Daoy (cell line): ENCODE results near the gene PPARG. TPM values are rescaled to one million over a fixed set of nuclear protein-coding genes. Genes with fewer than 3 reads are reported as not detected.

Experiments
- DNase-seq: peaks from one replicate; pipeline ENCODE4 v3.0.0-alpha.2; 2015; ENCODE audit warnings: low read depth
- total RNA-seq: library from RNA; depleted of rRNA; stranded (reverse); fragments of >200 nt; shearing (Covaris generic); gene quantifications from 2 replicates; pipeline ENCODE4 v1.2.3, GENCODE V29; 2014

PPARG gene
- total RNA-seq, 1 experiment from 2014 or later: 76.2 TPM

DNA sequence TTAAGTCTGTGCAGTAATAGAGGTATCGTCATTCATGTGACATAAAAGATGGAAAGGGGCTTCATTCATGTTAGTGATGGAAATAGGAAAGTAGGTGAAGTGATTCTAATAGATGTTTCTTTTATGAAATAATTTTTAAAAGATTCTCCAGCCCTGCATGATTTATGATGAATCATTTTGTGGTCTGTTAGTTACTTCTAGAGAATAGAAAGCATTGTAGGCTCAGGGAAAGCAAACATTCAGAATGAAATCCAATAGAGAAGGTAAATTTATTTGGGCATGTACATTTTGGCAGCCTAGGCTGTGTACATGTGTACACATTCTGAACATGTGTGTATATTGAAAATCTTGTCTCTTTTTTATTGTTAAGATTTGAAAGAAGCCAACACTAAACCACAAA lies 23.1 kb downstream of the PPARG start:
- no peak for DNase-seq

DNA sequence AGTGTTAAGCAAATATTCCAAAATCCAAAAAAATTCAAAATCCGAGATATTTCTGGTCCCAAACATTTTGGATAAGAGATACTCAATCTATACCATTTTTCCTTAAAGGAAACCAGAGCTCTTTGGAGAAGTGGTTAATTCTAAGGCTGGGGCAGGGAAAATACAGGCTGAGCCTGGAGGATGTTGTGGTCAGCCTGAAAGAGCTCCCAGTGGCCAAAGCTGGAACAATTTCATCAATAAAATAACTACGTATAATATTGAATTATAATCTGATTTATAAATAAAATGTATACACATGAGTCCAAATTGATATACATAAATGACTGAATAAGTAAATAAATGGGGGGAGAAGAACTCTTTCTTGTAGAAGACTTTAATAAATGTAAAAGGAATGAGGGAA lies 24.6 kb downstream of the PPARG start:
- DNase-seq: no peak

DNA sequence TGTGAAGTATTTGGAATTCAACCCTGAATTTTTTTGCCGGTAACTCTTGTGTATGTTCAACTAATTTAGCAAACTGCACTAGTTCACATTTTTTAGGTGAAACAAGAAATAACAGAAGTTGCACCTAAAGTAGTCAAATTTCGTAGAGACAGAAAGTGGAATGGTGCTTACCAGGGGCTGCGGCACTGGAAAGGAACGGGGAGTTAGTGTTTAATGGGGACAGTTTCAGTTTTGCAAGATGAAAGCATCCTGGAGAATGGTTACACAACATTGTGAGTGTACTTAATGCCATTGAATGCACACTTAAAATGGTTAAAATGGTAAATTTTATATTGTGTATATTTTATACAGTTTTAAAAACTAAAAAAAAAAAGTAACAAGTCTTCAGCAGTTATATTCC lies 27.4 kb downstream of the PPARG start:
- no peak for DNase-seq

DNA sequence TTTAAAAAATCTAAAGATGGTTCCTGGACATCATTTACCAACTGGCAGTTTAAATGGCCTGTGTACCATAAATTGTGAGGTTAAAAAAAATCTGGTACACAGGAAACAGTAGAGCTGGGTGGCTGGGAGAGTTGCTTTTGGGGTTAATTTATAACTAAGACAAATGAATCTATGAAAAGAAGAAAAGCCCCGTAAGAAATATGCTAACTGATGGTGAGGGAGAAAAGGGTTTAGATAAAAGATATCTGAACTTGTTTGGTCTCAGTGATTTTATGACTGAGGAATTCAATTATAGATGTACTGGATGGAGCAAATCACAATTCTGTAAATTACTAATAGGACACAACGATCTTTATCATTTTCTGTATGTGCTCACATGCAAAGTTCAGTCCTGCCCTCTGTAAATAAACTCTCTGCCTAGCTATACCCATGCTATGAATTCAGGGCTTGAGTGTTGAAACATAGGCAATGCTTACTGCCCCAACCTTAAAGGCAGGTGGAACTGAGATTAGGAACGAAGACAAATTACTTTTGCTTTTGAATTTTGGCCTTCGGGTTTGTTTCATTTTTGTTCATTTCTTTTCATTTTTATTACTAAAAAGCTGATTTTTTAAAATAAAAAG lies 28.0 kb downstream of the PPARG start:
- no peak for DNase-seq

DNA sequence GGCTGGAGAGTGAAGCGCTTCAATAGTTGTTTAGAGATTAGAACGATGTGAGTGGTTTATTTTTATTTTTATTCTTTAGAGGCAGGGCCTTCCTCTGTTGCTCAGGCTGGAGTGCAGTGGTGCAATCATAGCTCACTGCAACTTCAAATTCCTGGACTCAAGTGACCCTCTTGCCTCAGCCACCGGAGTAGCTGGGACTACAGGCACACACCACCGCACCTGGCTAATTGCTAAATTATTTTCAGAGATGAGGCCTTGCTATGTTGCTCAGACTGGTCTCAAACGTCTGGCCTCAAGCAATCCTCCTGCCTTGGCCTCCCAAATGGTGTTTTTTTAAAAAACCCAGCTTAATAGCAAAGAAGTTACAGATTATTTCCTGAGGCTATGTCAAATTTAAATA lies 29.0 kb downstream of the PPARG start:
- DNase-seq: no peak

DNA sequence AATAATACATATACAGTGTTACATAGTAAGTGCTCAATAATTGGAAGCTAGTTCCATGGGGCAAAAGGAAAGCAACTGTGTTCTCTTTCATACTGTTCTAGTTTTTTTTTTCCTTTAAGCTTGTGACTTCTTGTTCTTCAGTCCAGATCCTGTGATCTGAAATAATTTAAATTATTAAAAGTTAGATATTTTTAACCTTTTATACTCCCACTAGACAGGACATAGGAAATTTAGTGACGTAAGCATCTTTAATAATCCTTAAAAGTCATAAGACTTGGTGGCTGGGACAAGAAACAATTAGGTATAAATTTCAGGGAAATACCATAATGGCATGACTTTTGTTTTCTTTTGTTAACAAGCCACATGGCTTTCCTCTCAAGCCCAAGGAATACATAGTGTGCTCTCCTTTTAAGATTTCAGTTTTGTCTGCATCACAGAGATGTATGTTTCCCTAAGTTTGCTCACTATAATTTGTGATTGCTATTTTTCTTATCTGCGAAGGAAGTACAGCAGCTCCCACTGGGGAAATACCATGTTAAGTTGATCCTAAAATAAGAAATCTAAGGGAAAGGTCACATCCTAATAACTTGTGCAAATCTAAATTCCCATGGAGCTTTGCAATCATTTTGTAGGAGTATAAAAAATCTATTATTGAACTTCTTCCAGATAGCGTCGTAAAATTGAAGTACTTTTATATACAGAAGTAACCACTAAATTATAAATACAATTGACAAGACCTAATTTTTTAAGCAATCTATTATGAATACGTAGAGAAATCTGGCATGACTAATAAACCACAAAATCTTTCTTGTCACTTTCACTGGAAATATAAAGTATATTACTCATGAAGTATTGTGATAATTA lies 30.1 kb downstream of the PPARG start:
- DNase-seq: no peak

DNA sequence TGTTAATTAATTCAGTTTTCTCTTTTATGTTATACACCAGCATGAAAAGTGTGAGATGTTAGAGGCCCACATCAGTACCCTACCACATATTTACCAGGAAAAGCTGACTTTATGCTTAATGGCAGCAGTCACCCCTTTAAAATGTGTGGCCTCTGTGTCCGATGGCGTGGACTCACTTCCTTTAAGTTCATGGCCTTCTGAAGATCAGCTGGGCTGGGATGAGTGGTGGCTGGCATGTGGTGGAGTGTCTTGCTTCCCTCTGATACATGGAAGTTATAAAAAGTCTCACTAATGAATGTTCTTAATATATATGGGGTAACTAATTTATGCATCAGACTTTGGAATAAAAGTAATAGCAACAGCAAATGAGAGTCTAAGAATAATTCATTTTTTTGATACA lies 32.1 kb downstream of the PPARG start:
- DNase-seq: no peak

DNA sequence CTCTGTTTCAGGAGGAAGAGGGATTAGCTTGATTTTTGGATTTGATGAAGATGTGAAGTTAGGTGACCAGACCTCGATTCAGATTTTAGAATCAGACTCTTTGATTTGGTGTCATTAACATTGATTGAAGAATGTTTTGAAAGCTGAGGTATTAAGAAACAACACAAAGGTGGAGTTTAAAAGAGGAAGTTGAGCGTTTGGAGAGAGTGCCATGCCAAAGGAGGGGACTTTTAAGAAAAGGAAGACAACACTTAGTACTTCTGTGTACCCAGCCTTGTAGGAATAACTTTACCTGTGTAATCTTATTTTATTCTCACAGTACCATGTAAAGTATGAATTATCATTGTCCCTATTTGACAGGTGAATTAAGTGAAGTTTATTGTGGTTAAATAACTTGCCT lies 34.4 kb downstream of the PPARG start:
- DNase-seq: no peak

DNA sequence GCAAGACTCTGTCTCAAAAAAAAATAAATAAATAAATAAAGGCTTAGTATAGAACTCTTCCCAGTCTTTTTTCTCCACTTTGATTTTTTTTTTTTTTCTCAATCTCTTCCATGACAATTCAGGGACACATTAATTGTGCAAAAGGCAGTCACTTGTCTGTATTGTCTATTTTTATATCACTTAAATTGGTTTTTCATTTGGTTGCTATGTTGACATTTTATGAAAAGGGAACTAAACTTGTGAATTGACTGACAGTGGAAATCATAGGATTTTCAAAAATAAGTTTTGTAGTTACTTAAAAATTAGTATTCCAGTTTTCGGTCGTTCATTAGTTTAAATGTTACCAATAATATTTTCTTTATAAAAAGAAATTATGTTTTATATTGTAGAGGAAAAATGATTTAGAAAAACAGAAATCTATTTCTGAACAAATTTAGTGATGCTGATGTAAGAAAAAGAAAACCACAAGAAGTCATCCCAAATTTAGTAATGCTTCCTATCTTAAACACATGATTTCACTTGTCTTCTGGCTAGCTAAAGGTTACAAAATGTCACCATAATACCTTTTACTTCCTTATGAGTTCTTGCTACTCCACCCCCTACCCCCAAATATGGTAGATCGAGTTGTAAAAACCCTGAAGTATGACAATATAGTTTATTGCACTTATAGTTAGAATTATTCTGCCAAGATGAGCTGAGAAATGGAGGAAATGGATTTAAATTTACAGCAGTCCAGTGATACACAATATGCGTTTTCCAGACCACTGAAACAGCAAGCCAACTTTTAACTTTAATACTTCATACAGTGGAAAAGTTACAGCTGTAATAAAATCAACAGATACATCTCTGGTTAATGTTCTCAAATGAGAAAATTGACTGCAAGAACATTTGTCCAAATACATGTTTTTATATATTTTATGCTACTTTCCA lies 37.0 kb downstream of the PPARG start:
- no peak for DNase-seq

DNA sequence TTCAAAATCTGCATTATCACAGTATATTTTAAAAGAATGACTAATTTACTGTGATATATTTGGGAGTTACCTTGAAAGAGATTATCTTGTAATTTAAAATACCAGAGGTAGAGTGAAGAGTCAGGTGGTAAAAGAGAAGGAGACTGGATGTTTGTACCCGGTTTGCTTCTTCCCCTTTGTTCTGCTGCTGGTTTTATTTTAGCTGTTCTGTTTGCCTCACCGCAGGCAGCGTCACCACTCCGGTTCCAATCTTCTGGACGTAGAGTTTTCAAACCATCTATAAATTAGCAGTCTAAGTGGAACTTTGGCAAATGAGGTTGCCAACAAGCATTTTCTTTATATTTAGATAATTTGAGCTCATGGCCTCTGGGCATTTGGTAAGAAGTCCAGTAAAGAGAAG lies 38.2 kb downstream of the PPARG start:
- DNase-seq: no peak

DNA sequence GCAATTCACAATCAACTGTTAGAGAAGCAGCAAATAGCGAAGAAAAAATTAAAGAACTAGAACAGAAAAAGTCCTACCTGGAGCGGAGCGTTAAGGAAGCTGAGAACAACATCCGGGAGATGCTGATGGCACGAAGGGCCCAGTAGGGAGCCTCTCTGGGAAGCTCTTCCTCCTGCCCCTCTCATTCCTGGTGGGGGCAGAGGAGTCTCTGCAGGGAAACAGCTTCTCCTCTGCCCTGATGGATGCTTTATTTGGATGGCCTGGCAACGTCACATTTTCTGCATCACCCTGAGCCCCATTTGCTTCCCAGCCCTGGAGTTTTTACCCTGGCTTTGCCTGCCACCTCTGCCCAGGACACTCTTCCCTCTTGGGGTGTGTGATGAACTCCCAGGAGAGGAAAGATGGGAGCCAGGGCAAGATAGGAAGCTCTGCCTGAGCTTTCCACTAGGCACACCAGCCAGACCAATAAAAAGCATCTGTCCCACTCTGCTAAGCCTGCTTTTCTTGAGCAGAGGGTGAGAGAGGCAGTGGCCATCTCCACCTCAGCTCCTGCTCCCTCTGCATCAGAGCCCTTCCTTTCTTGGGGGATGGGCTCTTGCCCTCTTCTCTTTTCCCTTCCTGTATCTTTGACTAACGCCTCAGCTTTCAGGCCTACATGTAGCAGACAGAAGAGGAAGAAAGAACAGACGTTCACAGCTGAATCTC lies 39.4 kb downstream of the PPARG start:
- no peak for DNase-seq

DNA sequence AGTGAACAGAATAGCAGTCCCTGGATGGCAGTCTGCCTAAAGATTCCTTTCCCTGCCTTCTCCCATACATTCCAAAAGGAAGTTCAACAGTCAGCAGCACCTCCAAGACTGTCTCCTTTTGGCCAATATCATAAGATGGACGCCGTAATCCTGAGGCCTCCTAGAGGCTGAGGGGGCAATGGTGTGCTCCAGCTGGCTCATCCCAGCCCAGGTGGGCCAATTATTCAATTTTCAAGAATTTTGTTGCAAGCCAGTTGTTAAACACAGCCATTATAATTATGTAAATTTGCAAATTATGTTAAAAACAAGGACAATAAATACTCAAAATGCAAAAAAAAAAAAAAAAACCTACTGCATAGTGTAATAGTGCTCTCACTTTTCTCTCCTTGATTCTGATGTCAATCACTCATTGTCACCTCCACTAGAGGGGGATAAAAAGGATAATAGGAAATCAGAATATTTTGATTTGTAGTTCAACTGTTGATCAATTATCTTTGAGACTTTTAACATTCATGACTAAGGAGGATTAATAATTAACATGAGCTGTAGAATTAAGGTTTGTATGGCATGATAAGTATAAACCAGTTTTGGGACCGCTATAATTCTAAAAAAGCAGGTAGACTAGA lies 40.1 kb downstream of the PPARG start:
- DNase-seq: no peak

DNA sequence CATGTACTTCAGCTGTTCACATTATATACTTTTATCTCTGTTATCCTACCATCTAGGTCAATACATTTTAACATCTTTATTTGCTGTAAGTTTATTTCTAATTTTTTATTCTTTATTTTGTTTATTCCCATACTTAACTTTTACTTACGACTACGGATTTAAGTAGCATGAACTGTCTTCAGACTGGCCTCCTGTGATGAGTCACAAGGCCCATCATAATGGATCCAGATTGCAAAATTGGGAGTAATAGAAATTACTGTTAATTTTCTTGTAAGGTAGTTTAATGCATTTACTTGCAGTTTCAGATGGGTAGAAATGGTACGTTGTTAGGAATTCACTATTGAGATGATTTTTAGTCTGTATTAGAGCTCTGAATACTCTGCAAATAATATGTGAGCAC lies 45.9 kb downstream of the PPARG start:
- no peak for DNase-seq

DNA sequence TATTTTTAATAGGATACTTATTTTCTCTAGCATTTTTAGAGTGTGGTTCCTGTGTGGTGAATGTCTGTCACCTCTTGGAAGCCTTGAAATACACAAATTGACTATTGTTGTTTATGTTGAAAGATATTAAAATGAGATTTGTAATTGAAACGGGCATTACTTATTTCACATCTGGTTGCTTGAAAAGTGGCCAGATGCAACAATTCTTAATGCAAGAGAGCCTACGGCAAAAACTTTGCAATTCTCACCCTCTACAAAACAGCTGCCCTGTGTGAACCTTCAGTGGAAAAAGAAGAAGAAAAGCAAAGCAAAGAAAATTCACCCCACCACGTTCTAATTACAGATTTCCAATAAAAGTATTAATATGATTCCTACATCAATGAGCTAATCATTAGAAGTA lies 46.6 kb downstream of the PPARG start:
- DNase-seq: no peak

DNA sequence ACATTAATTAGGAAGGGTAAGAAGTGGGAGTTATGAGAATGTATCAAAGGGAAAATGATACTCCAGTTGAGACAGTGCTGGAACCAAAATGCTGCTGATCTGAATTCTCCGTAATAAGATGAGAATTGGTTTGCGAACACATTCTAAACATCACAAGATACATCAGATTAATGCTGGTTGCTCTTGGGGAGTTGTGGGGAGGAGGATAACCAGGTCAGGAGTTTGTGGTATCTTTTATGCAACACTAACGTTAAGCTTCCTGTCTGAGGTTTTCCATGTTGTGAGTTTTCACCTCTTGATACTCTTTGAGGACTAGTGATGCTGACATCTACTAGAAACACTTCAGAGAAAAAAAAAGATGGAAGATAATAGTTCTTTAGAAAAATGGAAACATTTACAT lies 47.2 kb downstream of the PPARG start:
- DNase-seq: no peak

DNA sequence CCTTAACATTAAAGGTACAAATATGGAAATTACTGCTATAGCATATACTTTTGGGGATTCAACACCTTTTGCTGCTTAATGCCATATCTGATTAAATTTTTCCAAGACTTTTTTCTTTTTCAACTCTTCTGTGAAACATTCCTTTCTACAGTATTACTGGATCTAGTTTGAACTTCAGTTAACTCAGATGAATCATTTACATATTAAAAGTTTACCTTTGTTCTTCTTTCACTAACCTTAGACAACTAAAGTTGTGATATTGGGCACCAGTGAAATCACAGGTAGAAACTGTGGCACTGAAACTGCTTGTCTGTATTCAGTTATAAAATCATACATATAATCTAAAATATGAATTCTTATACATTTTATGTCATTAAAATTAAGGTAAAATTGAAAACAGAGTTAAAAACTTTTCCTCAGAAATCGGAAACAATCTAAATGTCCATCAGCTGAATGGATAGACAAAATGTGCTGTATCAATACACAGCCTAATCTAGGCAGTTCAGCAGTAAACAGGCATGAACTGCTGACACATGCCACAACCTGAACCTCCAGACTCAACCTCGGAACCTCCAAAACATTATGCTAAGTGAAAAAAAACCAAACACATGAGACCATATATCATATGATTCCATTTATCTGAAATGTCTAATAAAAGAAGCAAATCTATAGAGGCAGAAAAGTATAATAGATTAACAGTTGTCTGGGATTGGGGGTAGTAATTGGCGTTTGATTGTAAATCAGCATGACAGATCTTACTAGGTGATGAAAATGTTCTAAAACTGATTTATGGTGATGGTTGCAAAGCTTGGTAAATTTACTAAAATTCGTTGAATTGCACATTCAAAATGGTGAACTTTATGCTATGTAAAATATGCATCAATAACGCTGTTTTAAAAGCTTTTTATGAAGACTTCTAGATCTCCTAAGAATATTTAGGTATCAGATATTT lies 50.0 kb downstream of the PPARG start:
- DNase-seq: no peak

DNA sequence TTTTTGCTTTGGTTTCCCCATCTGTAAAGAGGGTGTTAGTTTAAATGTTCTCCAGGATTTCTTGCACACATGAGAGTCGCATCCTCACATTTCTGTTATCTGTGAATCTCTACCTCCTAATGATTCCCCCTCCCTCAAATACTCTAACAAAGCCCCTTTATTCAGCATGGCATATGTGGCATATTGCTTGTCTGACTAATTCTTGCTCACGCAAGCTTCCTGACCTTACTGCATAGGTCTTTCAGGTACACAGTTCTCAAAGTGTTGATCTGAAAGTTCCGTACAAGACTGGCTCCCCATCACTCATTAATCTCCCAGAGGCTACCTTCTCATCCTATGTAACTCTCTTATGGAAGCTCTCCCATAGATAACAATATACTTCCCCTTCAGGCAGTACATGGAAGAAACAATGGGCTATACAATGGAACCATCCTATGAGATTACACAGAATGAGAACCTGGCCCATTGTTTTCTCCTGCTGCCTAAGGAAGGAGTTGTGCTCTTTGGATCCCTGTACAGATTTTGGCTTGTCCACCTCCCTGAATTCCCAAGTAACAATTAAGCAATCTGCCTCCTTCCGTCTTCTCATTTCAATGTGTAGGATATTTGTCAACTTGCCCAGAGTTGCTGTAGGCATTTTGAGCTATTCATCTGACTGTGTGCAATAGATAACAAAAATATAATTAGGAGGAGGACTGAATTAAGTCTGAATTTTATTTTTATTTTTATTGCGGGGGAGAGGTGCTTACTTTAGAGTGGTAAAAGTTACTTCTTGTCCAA lies 51.0 kb downstream of the PPARG start:
- DNase-seq: no peak

DNA sequence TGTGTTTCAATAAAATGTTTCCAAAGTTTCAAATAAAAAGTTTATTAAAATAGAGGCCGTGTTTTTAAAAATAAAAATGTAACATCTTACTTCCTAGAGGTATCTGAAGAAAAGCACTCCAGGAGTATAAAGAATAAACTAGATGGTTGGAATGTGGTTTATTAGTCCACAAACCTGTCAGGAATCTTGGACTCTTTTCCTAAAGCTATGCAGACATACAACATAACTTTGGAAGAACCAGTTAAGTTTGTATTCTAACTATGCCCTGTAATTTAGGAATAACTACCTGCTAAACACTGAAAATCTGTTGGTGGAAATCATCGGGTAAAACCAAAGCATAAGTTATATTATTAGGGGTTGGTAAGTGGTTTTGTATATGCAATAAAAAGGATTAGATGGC lies 51.6 kb downstream of the PPARG start:
- no peak for DNase-seq

DNA sequence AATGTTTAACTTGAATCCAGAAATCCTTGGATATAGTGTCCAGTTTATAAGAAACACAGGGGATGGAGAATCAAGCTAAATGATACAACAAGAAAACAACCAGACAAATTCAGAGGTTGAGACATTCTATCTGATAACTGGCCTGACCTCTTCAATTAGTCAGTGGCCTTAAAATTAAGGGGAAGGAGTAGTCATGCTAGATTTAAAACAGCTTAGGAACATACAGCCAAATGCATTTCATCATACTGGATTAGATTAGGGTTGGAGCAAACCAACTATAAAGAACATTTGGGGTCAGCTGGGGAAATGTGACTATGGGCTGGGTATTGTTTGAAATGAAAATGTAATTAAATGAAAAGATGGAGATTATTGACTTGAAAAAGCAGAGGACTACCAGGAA lies 53.3 kb downstream of the PPARG start:
- no peak for DNase-seq
